Muscle of leg (tissue), 16 donors: Measurements from ENCODE around the gene TGIF2LY. TPM values are rescaled to one million over a fixed set of nuclear protein-coding genes. Genes with fewer than 3 reads are reported as not detected.
"Not testable (repeated sequence)": the region's sequence is repeated elsewhere in the genome, so short reads cannot be mapped to it uniquely, and the experiment has no call there.

Source experiments
- DNase-seq: peaks from one replicate; pipeline ENCODE4 v3.0.0; 2013
- H3K27ac ChIP-seq: one replicate; pipeline ENCODE4 v1.5.1; 2013; ENCODE audit warnings: mild to moderate bottlenecking, low read length, control low read depth
- H3K27me3 ChIP-seq: one replicate; pipeline ENCODE4 v1.6.1; 2013; ENCODE audit warnings: low read length; ENCODE audit not compliant: control insufficient read depth, insufficient read depth
- H3K36me3 ChIP-seq: one replicate; pipeline ENCODE4 v1.6.1; 2013; ENCODE audit warnings: low read length; ENCODE audit not compliant: control insufficient read depth, insufficient read depth
- H3K4me1 ChIP-seq: one replicate; pipeline ENCODE4 v1.6.1; 2013; ENCODE audit warnings: low read length; ENCODE audit not compliant: control insufficient read depth, insufficient read depth
- H3K4me3 ChIP-seq: one replicate; pipeline ENCODE4 v1.5.1; 2013; ENCODE audit warnings: low read length, control low read depth
- H3K9me3 ChIP-seq: replicated peaks from 2 replicates; pipeline ENCODE4 v1.6.1; 2013; ENCODE audit warnings: low read depth, low read length; ENCODE audit not compliant: control insufficient read depth
- WGBS: methylation state at CpG from one replicate; pipeline ENCODE4 v1.1.5; 2013; ENCODE audit warnings: missing lambda C conversion rate; ENCODE audit not compliant: insufficient coverage; 5-methylcytosine and 5-hydroxymethylcytosine counted together
- long read RNA-seq, 11 donors: transcript quantifications; one replicate each; lab custom pipeline, GENCODE V29; 2026
- polyA plus RNA-seq, 8 donors: library from polyadenylated mRNA; unstranded; fragments of 120-200 nt; gene quantifications; one replicate each; pipeline versions ENCODE4 v1.2.1 to v1.2.3, GENCODE V29; 2013; ENCODE audit warnings: inconsistent platforms in 1 of 8, low replicate concordance in 1 of 8; ENCODE audit not compliant: insufficient read length in 8 of 8, insufficient read depth in 1 of 8
- total RNA-seq: library from RNA; stranded (reverse); fragments of 120-200 nt; gene quantifications from one replicate; pipeline ENCODE4 v1.2.4, GENCODE V29; 2013

Gene TGIF2LY
- total RNA-seq: not detected
- not detected for polyA plus RNA-seq
- long read RNA-seq, donor 1: 0 reads
- long read RNA-seq, donor 2: 0 reads
- long read RNA-seq, donor 3: 0 reads
- long read RNA-seq, donor 4: 0 reads
- long read RNA-seq, donor 5, partial matches to known transcripts: 0 of 1 reads
- long read RNA-seq, donor 5, other reads (novel, unspliced or antisense): 0 of 1 reads
- long read RNA-seq, donor 6: 0 reads
- long read RNA-seq, donor 7: 0 reads
- long read RNA-seq, donor 8: 0 reads
- long read RNA-seq, donor 9: 0 reads
- long read RNA-seq, donor 10: 0 reads
- long read RNA-seq, donor 11: 0 reads

DNA sequence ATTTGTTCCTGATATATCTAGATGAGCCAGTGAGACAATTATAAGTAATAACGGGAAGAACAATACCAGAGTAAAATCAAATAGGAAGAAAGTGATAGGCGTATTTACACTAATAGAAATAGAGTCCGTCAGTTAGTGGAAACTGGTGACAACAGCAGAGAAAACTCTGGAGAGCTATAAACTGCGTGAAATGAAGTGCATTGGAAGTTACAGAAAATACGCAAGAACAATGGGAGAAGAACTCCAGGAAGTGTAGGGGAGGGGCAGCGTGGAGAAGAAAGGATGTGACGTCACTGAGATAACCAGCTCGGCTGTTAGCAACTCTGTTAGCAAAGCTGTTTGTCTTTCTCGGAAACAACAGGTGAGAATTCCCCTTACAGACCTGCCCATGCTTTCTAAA is at the start of gene TGIF2LY:
TGIF2LY (plus strand) TSS at position 301 of the 400 bp plus-strand sequence. CDS start 178 bp downstream, outside the sequence.
- not testable (repeated sequence) for H3K36me3 ChIP-seq, H3K4me1 ChIP-seq, H3K27ac ChIP-seq, DNase-seq, H3K9me3 ChIP-seq, H3K4me3 ChIP-seq, H3K27me3 ChIP-seq
- no CpG with 5 or more reads among the region's 9 CpGs for WGBS
